GM12878 (cell line): ENCODE results near the gene NUP210. TPM values are rescaled to one million over a fixed set of nuclear protein-coding genes. Genes with fewer than 3 reads are reported as not detected.
"Not testable (repeated sequence)": the region's sequence is repeated elsewhere in the genome, so short reads cannot be mapped to it uniquely, and the experiment has no call there.

Experiments used
- ATAC-seq: fragments of 200-7000 bp; cut with Tn5 transposase; 3 replicates; pipeline ENCODE4 v1.9.1; 2020; ENCODE audit warnings: mild to moderate bottlenecking, moderate library complexity
- BruUV-seq: library from RNA; stranded (reverse); fragments of 400-500 nt; replicated peaks from 2 replicates; lab custom pipeline; 2021; lab: Mats Ljungman, UMichigan
- CTCF ChIA-PET: fragments of 300-600 bp; sonication (Branson Sonifier 250); formaldehyde crosslinking; extraction: SDS; loops from one replicate; lab custom pipeline; 2021; ENCODE audit warnings: inconsistent platforms; lab: Yijun Ruan, JAX
- POLR2A ChIA-PET: fragments of 350-600 bp; formaldehyde crosslinking; extraction: SDS; loops from one replicate; lab custom pipeline; 2021; ENCODE audit warnings: inconsistent platforms; lab: Charles Lee
- RAD21 ChIA-PET: fragments of 300-600 bp; sonication (Branson Sonifier 250); formaldehyde crosslinking; loops from one replicate; lab custom pipeline; 2023; ENCODE audit warnings: antibody characterized with exemption; ENCODE audit not compliant: unreplicated experiment; lab: Charles Lee
- SMC1A ChIA-PET: fragments of 300-600 bp; sonication (Branson Sonifier 250); formaldehyde crosslinking; loops from one replicate; lab custom pipeline; 2023; ENCODE audit not compliant: unreplicated experiment, uncharacterized antibody; lab: Charles Lee
- DNase-seq: peaks from one replicate; pipeline ENCODE4 v3.0.0-alpha.2; 2011; ENCODE audit warnings: low read depth, low spot score
- FAIRE-seq: peaks from 3 replicates; lab custom pipeline; 2011; peaks lifted over from hg19 to GRCh38; lab: Jason Lieb, UNC
- H2AFZ ChIP-seq: 2 replicates; pipeline ENCODE4 v1.6.0; 2011; ENCODE audit warnings: low read depth, low read length, control low read depth; ENCODE audit not compliant: control insufficient read depth
- H3K27ac ChIP-seq: 2 replicates; pipeline ENCODE4 v1.5.1; 2011; ENCODE audit warnings: control low read depth; ENCODE audit not compliant: control insufficient read depth, insufficient read depth
- H3K27me3 ChIP-seq, 2 experiments: replicated peaks in 1 of 2; 2 replicates each; pipeline versions ENCODE4 v1.6.0 to v1.6.1; 2011; ENCODE audit warnings: low read length in 1 of 2; ENCODE audit not compliant: control insufficient read depth in 2 of 2, insufficient read depth in 2 of 2
- H3K36me3 ChIP-seq, 2 experiments: 2 replicates each; pipeline ENCODE4 v1.5.1; 2011; ENCODE audit warnings: low read length in 1 of 2; ENCODE audit not compliant: control insufficient read depth in 2 of 2, insufficient read depth in 2 of 2
- H3K4me1 ChIP-seq: 2 replicates; pipeline ENCODE4 v1.6.1; 2011; ENCODE audit warnings: mild to moderate bottlenecking, low read length, moderate library complexity, mixed read lengths; ENCODE audit not compliant: control insufficient read depth, insufficient read depth
- H3K4me2 ChIP-seq: 2 replicates; pipeline ENCODE4 v1.6.0; 2011; ENCODE audit warnings: control low read depth; ENCODE audit not compliant: control insufficient read depth, insufficient read depth
- H3K4me3 ChIP-seq: fragments of 200-600 bp; sonication (generic); 2 replicates; pipeline ENCODE4 v1.5.1; 2016
- H3K79me2 ChIP-seq: 2 replicates; pipeline ENCODE4 v1.6.0; 2011; ENCODE audit warnings: low read length; ENCODE audit not compliant: control insufficient read depth, insufficient read depth
- H3K9ac ChIP-seq: 2 replicates; pipeline ENCODE4 v1.8.0; 2011; ENCODE audit warnings: low read length, control low read depth, mixed read lengths; ENCODE audit not compliant: control insufficient read depth, insufficient read depth
- H3K9me3 ChIP-seq: replicated peaks from 3 replicates; pipeline ENCODE4 v1.5.1; 2011; ENCODE audit warnings: mild to moderate bottlenecking, low read length; ENCODE audit not compliant: control insufficient read depth, insufficient read depth
- H4K20me1 ChIP-seq: 2 replicates; pipeline ENCODE4 v1.6.0; 2011; ENCODE audit not compliant: control insufficient read depth, insufficient read depth
- CHD1 ChIP-seq: IDR thresholded peaks from 2 replicates; pipeline ENCODE4 v1.6.1; 2012; ENCODE audit warnings: low read depth, low read length, improper control_type of control experiment
- FOXK2 ChIP-seq: fragments of 450-650 bp; IDR thresholded peaks from 2 replicates; pipeline ENCODE4 v1.6.1; 2017; ENCODE audit warnings: mild to moderate bottlenecking, moderate library complexity
- ZNF622 ChIP-seq: fragments of 450-650 bp; IDR thresholded peaks from 2 replicates; pipeline ENCODE4 v1.6.1; 2017; ENCODE audit warnings: mild to moderate bottlenecking, inconsistent platforms
- WGBS: methylation state at CpG from one replicate; pipeline ENCODE4 v1.1.6; 2016; ENCODE audit warnings: low lambda C conversion rate; ENCODE audit not compliant: insufficient replicate concordance, insufficient coverage; ENCODE audit errors: missing lambda C conversion rate; 5-methylcytosine and 5-hydroxymethylcytosine counted together
- in situ Hi-C: fragments of 300-500 bp; cut with MboI; formaldehyde crosslinking; loops from 9 replicates; pipeline ENCODE4 v1.14.3; 2018; ENCODE audit warnings: mixed read lengths
- intact Hi-C: fragments of 100-400 bp; cut with micrococcal nuclease; formaldehyde crosslinking; loops from one replicate; pipeline ENCODE4 v1.14.2; 2022; ENCODE audit not compliant: unreplicated experiment
- polyA plus RNA-seq, 11 experiments: library from polyadenylated mRNA; depleted of rRNA in 4 of 11; unstranded in 6 of 11; stranded (reverse) in 5 of 11; fragments of >200 nt; fragmentation: Nextera tagmentation in 4 of 11; fragmentation: Illumina TruSeq in 1 of 11; extraction: Ambion mirVana in 4 of 11; extraction: Trizol in 1 of 11; gene quantifications; 1 replicate in 1 of 11; 2 replicates in 10 of 11; pipeline versions ENCODE4 v1.2.1 to v1.2.3, GENCODE V29; 2011 to 2016; ENCODE audit warnings: inconsistent platforms in 2 of 11, missing spikeins in 2 of 11, low read depth in 1 of 11
- total RNA-seq, 4 experiments: library from RNA; depleted of rRNA in 3 of 4; stranded (reverse); fragments of >200 nt in 3 of 4; fragmentation: Illumina TruSeq in 1 of 4; extraction: Trizol in 1 of 4; gene quantifications; 2 replicates each; pipeline versions ENCODE4 v1.2.1 to v1.2.3, GENCODE V29; 2013 to 2021
- TF ChIP-seq, protein P1 (sequence below): fragments of 450-650 bp; IDR thresholded peaks from 2 replicates; pipeline ENCODE4 v1.6.1; 2017; ENCODE audit warnings: mild to moderate bottlenecking, moderate library complexity

NUP210 gene
- total and polyA plus RNA-seq, 10 of the 15 experiments (the other 5 are each of a cell fraction or from before 2014, with no cell fraction given): 2.9 to 150 (median 76.0) TPM

DNA sequence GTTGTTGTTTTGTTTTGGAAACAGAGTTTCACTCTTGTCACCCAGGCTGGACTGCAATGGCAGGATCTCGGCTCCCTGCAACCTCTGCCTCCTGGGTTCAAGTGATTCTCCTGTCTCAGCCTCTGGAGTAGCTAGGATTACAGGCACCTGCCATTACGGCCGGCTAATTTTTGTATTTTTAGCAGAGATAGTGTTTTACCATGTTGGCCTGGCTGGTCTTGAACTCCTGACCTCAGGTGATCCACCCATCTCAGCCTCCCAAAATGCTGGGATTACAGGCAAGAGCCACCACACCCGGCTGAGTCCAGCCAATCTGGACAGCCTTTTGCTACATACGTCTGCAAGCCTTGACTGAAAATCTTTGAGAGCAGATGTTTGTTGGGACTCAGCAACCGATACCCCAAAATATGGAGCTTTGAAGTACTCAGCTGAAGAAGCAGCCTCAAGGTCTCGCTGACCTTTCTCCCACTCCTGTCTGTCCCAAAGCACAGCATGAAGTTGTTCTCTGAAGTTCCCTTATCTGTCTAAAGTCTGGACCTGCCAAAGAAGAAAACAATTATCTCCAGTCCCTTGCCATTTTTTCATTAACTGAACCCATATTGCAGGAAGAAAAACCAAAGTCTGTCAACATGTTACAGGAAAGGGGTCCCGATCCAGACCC lies 9.6 kb upstream of the NUP210 start:
- CTCF ChIA-PET: interaction anchor here (1.4 to 2.0 kb wide), 3 partner anchors 13 to 229 kb away, joined by 5 to 9 read pairs (median 6); no protein-coding TSS in a partner anchor
- DNase-seq (no peak), ATAC-seq (no peak), FAIRE-seq (no peak)
- Histone ChIP-seq H3K36me3 (no peaks in the 10 kb centered on the region), H3K27ac (no peak overlapping the region), H2AFZ (no peak overlapping the region), H3K9me3 (no peaks in the 10 kb centered on the region), H3K27me3 (no peaks in the 10 kb centered on the region), H3K79me2 (no peaks in the 10 kb centered on the region), H4K20me1 (no peaks in the 10 kb centered on the region), H3K4me1 (no peaks in the 10 kb centered on the region), H3K4me3 (no peak overlapping the region), H3K9ac (no peak overlapping the region), H3K4me2 (no peak overlapping the region)
- TF ChIP-seq CHD1 (no peak), FOXK2 (no peak), ZNF622 (no peak)
- TF ChIP-seq, protein P1, sequence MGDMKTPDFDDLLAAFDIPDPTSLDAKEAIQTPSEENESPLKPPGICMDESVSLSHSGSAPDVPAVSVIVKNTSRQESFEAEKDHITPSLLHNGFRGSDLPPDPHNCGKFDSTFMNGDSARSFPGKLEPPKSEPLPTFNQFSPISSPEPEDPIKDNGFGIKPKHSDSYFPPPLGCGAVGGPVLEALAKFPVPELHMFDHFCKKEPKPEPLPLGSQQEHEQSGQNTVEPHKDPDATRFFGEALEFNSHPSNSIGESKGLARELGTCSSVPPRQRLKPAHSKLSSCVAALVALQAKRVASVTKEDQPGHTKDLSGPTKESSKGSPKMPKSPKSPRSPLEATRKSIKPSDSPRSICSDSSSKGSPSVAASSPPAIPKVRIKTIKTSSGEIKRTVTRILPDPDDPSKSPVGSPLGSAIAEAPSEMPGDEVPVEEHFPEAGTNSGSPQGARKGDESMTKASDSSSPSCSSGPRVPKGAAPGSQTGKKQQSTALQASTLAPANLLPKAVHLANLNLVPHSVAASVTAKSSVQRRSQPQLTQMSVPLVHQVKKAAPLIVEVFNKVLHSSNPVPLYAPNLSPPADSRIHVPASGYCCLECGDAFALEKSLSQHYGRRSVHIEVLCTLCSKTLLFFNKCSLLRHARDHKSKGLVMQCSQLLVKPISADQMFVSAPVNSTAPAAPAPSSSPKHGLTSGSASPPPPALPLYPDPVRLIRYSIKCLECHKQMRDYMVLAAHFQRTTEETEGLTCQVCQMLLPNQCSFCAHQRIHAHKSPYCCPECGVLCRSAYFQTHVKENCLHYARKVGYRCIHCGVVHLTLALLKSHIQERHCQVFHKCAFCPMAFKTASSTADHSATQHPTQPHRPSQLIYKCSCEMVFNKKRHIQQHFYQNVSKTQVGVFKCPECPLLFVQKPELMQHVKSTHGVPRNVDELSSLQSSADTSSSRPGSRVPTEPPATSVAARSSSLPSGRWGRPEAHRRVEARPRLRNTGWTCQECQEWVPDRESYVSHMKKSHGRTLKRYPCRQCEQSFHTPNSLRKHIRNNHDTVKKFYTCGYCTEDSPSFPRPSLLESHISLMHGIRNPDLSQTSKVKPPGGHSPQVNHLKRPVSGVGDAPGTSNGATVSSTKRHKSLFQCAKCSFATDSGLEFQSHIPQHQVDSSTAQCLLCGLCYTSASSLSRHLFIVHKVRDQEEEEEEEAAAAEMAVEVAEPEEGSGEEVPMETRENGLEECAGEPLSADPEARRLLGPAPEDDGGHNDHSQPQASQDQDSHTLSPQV: no peak
- BruUV-seq: no TSS peak
- in situ Hi-C loops: no loop called here
- RAD21 ChIA-PET: interaction anchor here (2.2 kb wide), 1 partner anchor 23 kb away, joined by 13 read pairs; no protein-coding TSS in a partner anchor
- 62% methylated on average over 8 of the region's 8 CpGs for WGBS
- intact Hi-C loops: no loop called here
- SMC1A ChIA-PET: interaction anchor here (1.1 to 2.2 kb wide), 2 partner anchors 13 to 200 kb away, joined by 4 to 10 read pairs; no protein-coding TSS in a partner anchor
- POLR2A ChIA-PET: interaction anchor here (0.9 to 1.4 kb wide), 2 partner anchors 9 to 11 kb away, joined by 5 to 6 read pairs; partner anchors contain the start of gene NUP210

DNA sequence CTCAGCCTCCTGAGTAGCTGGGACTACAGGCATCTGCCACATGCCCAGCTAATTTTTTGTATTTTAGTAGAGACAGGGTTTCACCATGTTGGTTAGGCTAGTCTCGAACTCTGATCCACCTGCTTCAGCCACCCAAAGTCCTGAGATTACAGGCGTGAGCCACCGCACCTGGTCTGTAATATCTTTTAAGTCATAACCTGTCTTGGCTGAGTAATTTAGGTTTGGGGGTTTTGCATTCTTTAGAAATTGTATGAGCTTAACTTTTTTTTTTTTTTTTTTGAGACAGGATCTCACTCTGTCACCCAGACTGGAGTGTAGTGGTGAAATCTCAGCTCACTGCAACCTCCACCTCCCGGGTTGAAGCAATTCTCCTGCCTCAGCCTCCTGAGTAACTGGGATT lies 8.6 kb upstream of the NUP210 start:
- ChIA-PET CTCF (interaction anchor here (0.9 to 2.0 kb wide), 6 partner anchors 8 to 228 kb away, joined by 3 to 9 read pairs (median 4); no protein-coding TSS in a partner anchor), SMC1A (interaction anchor here (0.7 to 2.2 kb wide), 6 partner anchors 10 to 452 kb away, joined by 3 to 14 read pairs (median 4); no protein-coding TSS in a partner anchor), RAD21 (interaction anchor here (0.6 to 2.2 kb wide), 3 partner anchors 11 to 161 kb away, joined by 3 to 13 read pairs (median 4); no protein-coding TSS in a partner anchor), POLR2A (interaction anchor here (0.6 to 1.4 kb wide), 4 partner anchors 8 to 19 kb away, joined by 3 to 6 read pairs (median 4); partner anchors contain the start of gene NUP210)
- H2AFZ ChIP-seq, H3K27ac ChIP-seq, H4K20me1 ChIP-seq, intact Hi-C loops, H3K4me2 ChIP-seq, H3K4me3 ChIP-seq, H3K36me3 ChIP-seq, H3K79me2 ChIP-seq, DNase-seq, H3K9ac ChIP-seq, FAIRE-seq, H3K9me3 ChIP-seq, ATAC-seq, H3K4me1 ChIP-seq, H3K27me3 ChIP-seq, BruUV-seq, in situ Hi-C loops: not testable (repeated sequence)
- 60% methylated on average over 4 of the region's 4 CpGs for WGBS
